Measurements from ENCODE around the gene EIF5. TPM values are rescaled to one million over a fixed set of nuclear protein-coding genes. Genes with fewer than 3 reads are reported as not detected.
"Not testable (repeated sequence)": the region's sequence is repeated elsewhere in the genome, so short reads cannot be mapped to it uniquely, and the experiment has no call there.

Gene EIF5
- total and polyA plus RNA-seq, 3 donors from 2014 or later: 308 to 366 (median 309) TPM

- no peaks in the 10 kb centered on the region for H3K27me3 ChIP-seq
- H3K9me3 ChIP-seq: no peaks in the 10 kb centered on the region
- H3K27ac ChIP-seq: no peak overlapping the region
- 96 to 97% methylated on average over 13 of the region's 13 CpGs for WGBS, 2 donors
- H3K4me3 ChIP-seq: no peak overlapping the region
- H3K4me1 ChIP-seq: no peaks in the 10 kb centered on the region
- no peak for DNase-seq
- no peak for TF ChIP-seq CTCF (IDR thresholded peaks at IDR 0.05)
- no peak for TF ChIP-seq POLR2A (IDR thresholded peaks at IDR 0.05)
- intact Hi-C loops (cut with DNase I; ENCODE audit: low total_unique reads): no loop called here
- H3K36me3 ChIP-seq (ENCODE audit: low read depth, missing control alignments): no peaks in the 10 kb centered on the region
These were observed 15.9 kb downstream of the EIF5 start for GRCh38 chr14:103349982-103350381.

GRCh38 chr14:103353362-103353761 lies 19.3 kb downstream of the EIF5 start:
- intact Hi-C loops (cut with DNase I; ENCODE audit: low total_unique reads): no loop called here
- Histone ChIP-seq H3K36me3 (ENCODE audit: low read depth, missing control alignments) (no peaks in the 10 kb centered on the region), H3K27me3 (no peaks in the 10 kb centered on the region), H3K9me3 (no peaks in the 10 kb centered on the region), H3K4me1 (no peaks in the 10 kb centered on the region), H3K4me3 (no peak overlapping the region), H3K27ac (no peak overlapping the region)
- TF ChIP-seq POLR2A (IDR thresholded peaks at IDR 0.05) (no peak), CTCF (IDR thresholded peaks at IDR 0.05) (no peak)
- 76 to 77% methylated on average over 5 to 7 of the region's 7 CpGs for WGBS, 2 donors
- DNase-seq: no peak

GRCh38 chr14:103354141-103354540 lies 20.1 kb downstream of the EIF5 start:
- DNase-seq: no peak
- Histone ChIP-seq H3K27ac (no peak overlapping the region), H3K4me3 (no peak overlapping the region), H3K27me3 (no peaks in the 10 kb centered on the region), H3K4me1 (no peaks in the 10 kb centered on the region), H3K9me3 (no peaks in the 10 kb centered on the region), H3K36me3 (ENCODE audit: low read depth, missing control alignments) (no peaks in the 10 kb centered on the region)
- TF ChIP-seq POLR2A (IDR thresholded peaks at IDR 0.05): no peak
- TF ChIP-seq CTCF (IDR thresholded peaks at IDR 0.05): no peak
- intact Hi-C loops (cut with DNase I; ENCODE audit: low total_unique reads): no loop called here
- WGBS, 2 donors: 59 to 63% methylated on average over 7 of the region's 7 CpGs

- no peaks in the 10 kb centered on the region for H3K4me1 ChIP-seq
- H3K36me3 ChIP-seq (ENCODE audit: low read depth, missing control alignments): no peaks in the 10 kb centered on the region
- TF ChIP-seq CTCF (IDR thresholded peaks at IDR 0.05) (no peak), POLR2A (IDR thresholded peaks at IDR 0.05) (no peak)
- no peak for DNase-seq
- intact Hi-C loops (cut with DNase I; ENCODE audit: low total_unique reads): no loop called here
- no peaks in the 10 kb centered on the region for H3K9me3 ChIP-seq
- no peaks in the 10 kb centered on the region for H3K27me3 ChIP-seq
- no peak overlapping the region for H3K4me3 ChIP-seq
- H3K27ac ChIP-seq: no peak overlapping the region
- WGBS, 2 donors: 65 to 71% methylated on average over 9 of the region's 9 CpGs
These were observed 22.1 kb downstream of the EIF5 start for GRCh38 chr14:103356024-103356682.

- H3K27ac ChIP-seq; intact Hi-C loops (cut with DNase I; ENCODE audit: low total_unique reads); H3K36me3 ChIP-seq (ENCODE audit: low read depth, missing control alignments); H3K27me3 ChIP-seq; H3K4me1 ChIP-seq; H3K9me3 ChIP-seq; DNase-seq; H3K4me3 ChIP-seq: not testable (repeated sequence)
- 93 to 94% methylated on average over 10 of the region's 10 CpGs for WGBS, 2 donors
These were observed 23.5 kb downstream of the EIF5 start for GRCh38 chr14:103357552-103357951.
